DMS79 treated with DMSO at 0.1 percent for 48 hours (cell line): ENCODE data around the gene APBB1IP.
"Not testable (repeated sequence)": the region's sequence is repeated elsewhere in the genome, so short reads cannot be mapped to it uniquely, and the experiment has no call there.

ENCODE experiments used
- DNase-seq: peaks from one replicate; lab custom pipeline; 2025; lab: John Stamatoyannopoulos, UW

Gene APBB1IP

GRCh38 chr10:26477501-26477900 lies 39.4 kb downstream of the APBB1IP start:
- DNase-seq: no peak

DNA sequence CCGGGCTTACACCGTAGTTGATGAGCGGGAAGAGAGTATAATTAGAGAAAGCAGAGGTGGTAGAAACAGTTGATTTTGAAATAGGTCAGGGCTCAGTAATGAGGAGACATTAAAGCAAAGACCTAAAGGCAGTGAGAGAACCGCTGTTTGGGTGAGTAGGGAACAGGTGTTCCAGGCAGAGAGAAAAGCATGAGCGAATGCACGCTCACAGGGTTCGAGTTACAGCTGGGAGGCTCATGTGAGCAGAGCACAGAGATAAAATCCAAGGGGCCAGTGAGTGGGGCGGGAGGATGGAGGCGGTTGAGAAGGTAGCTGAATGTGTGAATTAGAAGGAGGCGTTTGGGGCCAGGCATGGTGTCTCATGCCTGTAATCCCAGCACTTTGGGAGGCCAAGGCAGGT lies 39.9 kb downstream of the APBB1IP start:
- DNase-seq: no peak

GRCh38 chr10:26479766-26480492 lies 41.8 kb downstream of the APBB1IP start:
- DNase-seq: no peak

- no peak for DNase-seq
Observed at GRCh38 chr10:26481315-26481692, 43.2 kb downstream of the APBB1IP start.

DNA sequence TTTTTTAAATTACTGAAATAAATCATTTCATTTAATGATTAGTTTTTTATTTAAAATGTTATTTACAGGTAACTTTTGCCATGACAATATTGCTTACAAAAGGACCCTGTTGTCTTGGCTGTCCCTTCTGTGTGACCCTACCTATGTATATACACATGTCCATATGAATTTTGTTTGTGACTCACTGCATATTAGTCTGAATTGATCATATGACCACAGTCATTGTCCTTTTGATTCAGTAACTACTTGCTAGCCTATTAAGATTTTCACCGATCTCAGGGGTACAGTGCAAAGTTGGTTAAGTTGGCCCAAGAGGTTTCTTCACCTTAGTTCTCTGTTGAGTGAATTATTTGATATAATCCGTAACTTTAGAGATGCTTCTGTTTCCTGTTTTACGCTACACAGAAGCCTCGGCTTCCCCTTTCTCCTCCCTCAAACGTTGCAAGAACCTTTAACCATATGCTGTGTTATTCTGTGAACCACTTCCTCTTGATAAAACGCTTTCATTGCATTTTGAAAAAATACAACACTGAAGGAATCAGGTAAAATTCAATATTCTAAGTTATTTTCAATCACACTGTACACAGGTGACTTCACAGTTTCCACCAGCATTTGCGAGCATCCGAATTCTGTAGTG lies 43.9 kb downstream of the APBB1IP start:
- DNase-seq: no peak

GRCh38 chr10:26483554-26483953 lies 45.4 kb downstream of the APBB1IP start:
- DNase-seq: no peak

DNA sequence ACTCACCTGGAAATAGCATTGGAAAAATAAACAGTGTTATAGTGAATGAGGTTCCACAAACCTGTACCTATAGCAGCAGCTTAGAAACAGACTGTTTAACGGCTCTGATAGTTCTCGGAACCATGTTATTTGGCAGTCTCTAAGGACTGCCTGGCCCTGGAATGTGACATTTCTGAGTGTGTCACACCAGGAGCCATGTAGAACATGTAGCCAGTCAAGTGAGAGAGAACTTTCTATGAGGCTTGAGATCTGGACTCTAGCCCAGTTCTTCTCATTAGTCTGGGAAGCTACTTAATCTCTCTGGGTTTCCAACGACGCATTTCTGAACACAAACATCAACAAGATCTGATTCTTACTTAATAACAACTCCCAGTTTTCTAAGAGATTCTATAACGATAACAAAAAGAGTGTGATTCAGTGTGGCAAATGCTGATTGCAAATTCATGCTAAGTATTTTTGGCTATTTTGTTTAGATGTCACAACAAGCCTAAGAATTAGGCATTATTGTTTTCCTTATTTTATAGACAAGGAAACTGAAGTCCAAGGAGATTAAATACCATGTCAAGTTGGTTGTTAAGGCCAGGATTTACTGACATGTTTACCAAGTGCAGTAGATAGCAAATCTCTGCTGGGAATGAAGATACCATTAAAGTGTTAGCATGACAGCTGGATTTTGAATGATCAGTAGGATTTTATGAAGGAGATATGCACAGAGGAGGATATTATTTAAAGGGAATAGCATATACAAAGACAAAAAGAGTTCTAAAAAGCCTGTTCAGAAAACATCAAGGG lies 47.2 kb downstream of the APBB1IP start:
- peak; percentile 2 for DNase-seq

- DNase-seq: no peak
Observed at GRCh38 chr10:26486304-26486703, 48.2 kb downstream of the APBB1IP start.

DNA sequence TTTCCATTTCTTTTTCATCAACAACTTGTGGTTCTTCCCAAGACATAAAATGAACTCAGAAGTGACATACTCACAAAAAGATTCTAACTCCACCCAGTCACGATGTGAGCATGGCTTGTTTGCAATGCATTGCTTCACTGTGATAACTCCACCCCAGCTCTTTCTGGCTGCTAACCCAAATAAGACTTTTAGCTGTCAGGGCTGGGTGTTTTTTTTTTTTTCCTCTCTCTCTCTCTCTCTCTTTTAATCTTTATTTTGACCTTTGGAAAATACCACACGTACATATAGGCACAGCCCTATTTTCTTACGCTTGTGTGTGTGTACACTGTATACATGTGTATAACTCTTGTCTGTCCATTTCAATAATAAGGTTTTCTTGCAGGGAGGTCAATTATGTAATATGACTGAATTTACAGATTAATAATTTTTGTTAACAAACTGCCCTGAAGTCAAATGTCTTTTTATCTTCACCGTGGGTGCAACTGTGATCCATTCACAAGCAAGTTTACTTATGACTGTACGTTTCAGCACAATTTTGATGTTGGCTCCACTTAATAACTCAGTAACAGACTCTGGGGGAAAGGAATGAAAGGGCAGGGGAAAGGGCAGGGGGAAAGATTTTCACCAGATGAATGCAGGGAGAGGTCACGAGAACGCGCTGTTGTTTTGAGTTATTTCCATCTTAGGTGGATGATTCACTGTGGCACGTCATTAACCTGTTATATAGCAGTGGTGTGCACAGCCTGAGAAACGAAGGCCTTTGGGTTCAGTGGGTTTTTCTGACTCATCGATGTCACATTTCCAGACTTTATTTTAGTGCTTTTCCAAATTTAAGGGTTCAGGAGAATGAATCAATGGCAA lies 49.1 kb downstream of the APBB1IP start:
- DNase-seq: no peak

DNA sequence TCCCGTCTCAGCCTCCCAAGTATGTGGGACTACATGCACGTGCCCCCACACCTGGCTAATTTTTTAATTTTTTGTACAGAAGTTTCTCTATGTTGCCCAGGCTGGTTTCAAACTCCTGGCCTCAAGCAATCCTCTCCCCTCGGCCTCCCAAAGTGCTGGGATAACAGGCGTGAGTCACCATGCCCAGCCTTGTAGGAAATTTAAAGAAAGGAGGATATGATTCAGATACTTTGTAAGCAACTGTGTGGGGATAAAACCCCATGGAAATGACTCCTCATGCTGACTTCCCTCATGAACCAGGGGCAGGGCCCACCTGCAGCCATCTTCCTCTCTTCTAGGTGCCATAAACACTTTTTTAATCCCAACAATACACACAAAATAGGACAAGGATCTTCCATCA lies 50.2 kb downstream of the APBB1IP start:
- DNase-seq: no peak

GRCh38 chr10:26489081-26489480 lies 50.9 kb downstream of the APBB1IP start:
- DNase-seq: no peak

GRCh38 chr10:26490367-26490766 lies 52.2 kb downstream of the APBB1IP start:
- not testable (repeated sequence) for DNase-seq

- no peak for DNase-seq
Observed at GRCh38 chr10:26491276-26491675, 53.1 kb downstream of the APBB1IP start.

DNA sequence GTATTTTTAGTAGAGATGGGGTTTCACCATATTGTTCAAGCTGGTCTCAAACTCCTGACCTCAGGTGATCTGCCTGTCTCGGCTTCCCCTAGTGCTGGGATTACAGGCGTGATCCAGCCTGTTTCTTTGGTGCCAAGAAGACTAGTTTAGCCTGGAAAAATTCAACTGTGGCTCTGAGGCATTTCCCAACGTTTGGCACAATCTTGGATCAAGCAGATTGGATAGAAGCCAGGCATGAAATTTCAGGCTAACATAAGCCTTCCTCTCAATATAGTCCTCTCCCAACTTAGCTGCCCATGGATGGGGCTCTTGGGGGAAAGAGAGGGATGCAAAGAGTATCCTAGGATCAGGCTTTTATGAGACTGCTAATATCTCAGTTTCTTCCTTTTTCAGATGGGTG lies 53.8 kb downstream of the APBB1IP start:
- no peak for DNase-seq

GRCh38 chr10:26492725-26493124 lies 54.6 kb downstream of the APBB1IP start:
- DNase-seq: not testable (repeated sequence)

DNA sequence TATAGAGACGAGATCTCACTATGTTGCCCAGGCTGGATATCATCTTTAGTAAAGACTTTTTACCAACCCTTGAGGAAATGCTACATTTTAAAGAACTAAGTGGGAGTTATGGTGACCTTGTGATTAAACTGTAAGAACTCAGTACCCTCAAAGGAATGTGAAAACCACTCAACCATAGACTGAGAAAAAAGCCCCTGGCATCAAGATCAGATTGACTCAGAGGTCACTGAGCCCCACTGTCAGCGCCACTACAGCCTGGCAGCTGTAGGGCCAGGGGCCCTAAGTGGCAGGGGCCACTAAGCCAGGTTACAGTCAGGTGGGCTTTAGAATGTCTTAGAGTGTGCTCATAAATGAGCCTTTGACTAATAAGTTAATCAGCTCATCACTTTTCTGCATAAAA lies 55.9 kb downstream of the APBB1IP start:
- DNase-seq: no peak

DNA sequence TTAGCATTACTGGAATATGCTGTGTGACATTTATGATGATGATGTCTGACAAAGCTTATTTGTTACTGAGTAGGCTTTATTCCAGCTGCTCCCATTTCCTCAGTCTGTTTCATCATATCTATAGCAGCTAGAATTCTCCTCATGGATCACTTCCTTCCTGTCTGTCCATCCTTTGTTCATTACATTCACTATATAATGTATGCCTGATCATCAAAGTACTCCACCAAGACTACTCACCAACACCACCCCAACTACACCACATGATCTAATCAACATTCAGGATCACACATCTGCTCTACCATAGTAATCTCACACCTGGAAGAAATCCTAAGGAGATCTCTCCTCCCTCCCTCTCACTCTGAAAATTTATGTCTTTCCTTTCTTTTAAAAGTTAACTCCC lies 61.3 kb downstream of the APBB1IP start:
- DNase-seq: no peak

- DNase-seq: no peak
Observed at GRCh38 chr10:26502986-26503385, 64.8 kb downstream of the APBB1IP start.

GRCh38 chr10:26503911-26504310 lies 65.8 kb downstream of the APBB1IP start:
- DNase-seq: no peak

- not testable (repeated sequence) for DNase-seq
Observed at GRCh38 chr10:26504429-26504828, 66.3 kb downstream of the APBB1IP start.

- DNase-seq: no peak
Observed at GRCh38 chr10:26505491-26505890, 67.3 kb downstream of the APBB1IP start.

DNA sequence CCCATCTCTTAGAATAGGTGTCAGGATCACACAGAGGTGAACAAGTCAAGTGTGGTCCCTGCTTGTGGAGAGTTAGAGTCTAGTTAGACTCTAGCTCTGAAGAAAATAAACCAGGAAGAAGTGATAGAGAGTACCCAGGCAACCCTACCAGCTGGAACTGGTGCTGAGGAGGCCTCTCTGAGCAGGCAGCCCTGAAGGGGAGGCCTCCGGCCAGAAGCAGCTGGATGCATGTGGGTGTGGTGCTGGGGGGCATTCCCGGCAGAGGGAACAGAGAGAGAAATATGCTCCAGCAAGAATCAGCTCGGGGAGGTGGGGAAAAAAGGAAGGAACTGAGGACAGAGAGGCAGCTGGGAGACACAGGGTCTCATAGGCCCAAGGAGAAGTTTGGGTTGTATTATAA lies 68.6 kb downstream of the APBB1IP start:
- DNase-seq: no peak
